ENCODE results near the gene TMEM214. TPM values are rescaled to one million over a fixed set of nuclear protein-coding genes. Genes with fewer than 3 reads are reported as not detected.

TMEM214 gene
- total RNA-seq, 1 donor from 2014 or later, result 68.0 TPM

DNA sequence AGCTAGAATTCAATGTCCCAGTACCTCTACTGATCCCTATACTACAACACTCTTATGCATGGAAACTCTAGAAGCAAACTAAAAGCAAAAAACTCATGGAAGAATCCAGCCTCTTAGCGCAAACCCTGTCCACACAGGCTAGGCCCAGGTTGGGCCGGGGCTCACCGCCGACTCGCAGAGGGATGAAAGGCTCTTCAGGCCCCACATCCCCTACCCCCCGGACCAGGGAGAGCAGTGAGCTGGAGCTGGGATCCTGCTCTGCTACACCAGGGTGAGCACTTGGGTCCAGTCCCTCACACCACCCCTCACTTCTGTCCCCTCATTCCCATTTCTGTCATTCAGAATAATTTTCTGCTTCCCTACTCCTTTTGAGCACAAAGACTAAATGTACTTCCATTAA lies 36.7 kb downstream of the TMEM214 start:
- Histone ChIP-seq H3K27ac (no peak overlapping the region), H3K4me3 (no peak overlapping the region), H3K36me3 (peaks cover 37% of the 10 kb centered on the region), H3K9me3 (no peaks in the 10 kb centered on the region), H3K27me3 (no peaks in the 10 kb centered on the region), H3K4me1 (peaks cover 33% of the 10 kb centered on the region)
- DNase-seq, result no peak
- ATAC-seq, result no peak
- no peak for TF ChIP-seq CTCF (IDR thresholded peaks at IDR 0.05)
- intact Hi-C loops (cut with DNase I), result no loop called here

DNA sequence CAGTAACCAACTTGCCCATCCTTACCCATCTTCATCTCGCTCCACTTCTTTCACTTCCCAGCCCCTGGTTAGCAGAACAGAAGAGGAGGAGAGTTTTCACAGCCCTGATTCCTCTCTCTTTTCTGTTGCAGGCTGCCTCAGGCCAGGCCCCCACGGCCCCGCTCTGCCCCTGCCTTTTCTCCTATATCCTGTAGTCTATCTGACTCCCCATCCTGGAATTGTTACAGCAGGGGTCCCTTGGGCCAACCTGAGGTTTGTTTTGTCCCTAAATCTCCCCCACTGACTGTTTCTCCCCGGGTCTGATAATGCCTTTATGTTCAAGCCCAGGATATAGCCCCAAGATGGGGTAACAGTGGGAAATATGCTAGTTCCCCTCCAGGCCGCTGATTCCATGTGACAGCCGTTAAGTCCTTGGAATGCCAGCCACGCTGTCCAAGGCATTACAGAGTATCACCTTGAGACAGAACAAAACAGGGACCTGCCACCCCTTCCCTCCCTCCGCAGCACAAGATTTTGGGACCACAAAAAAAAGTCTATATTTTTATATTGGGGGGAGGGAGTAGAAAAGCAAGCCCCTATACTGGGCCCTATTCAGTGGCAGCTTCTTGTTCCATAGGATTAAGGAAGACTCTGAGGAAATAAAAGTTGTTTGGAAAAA lies 37.3 kb downstream of the TMEM214 start:
- H3K27me3 ChIP-seq, result no peaks in the 10 kb centered on the region
- no peak for DNase-seq
- H3K4me3 ChIP-seq, result peak overlapping the region; percentile 96
- peaks cover 40% of the 10 kb centered on the region for H3K4me1 ChIP-seq
- ATAC-seq, result no peak
- no peak overlapping the region for H3K27ac ChIP-seq
- H3K36me3 ChIP-seq, result peaks cover 37% of the 10 kb centered on the region
- intact Hi-C loops (cut with DNase I), result no loop called here
- H3K9me3 ChIP-seq, result no peaks in the 10 kb centered on the region
- no peak for TF ChIP-seq CTCF (IDR thresholded peaks at IDR 0.05)

GRCh38 chr2:27070653-27071276 lies 38.0 kb downstream of the TMEM214 start:
- peak overlapping the region; percentile 96 for H3K4me3 ChIP-seq
- no peak for TF ChIP-seq CTCF (IDR thresholded peaks at IDR 0.05)
- intact Hi-C loops (cut with DNase I), result no loop called here
- H3K9me3 ChIP-seq, result no peaks in the 10 kb centered on the region
- no peaks in the 10 kb centered on the region for H3K27me3 ChIP-seq
- H3K27ac ChIP-seq, result peak overlapping the region; percentile 92
- DNase-seq (no peak), ATAC-seq (no peak)
- H3K36me3 ChIP-seq, result peaks cover 31% of the 10 kb centered on the region
- H3K4me1 ChIP-seq, result peaks cover 45% of the 10 kb centered on the region

GRCh38 chr2:27071277-27071989 lies 38.7 kb downstream of the TMEM214 start, which contains the start of gene OST4:
OST4 (minus strand) TSS chr2:27071654.
- DNase-seq, result peak; percentile 97
- intact Hi-C loops (cut with DNase I), result no loop called here
- peak within 1 kb of the TSS; percentile 96 for H3K4me3 ChIP-seq
- ATAC-seq, result peak; percentile 98
- TF ChIP-seq CTCF (IDR thresholded peaks at IDR 0.05), result no peak
- no peaks in the 10 kb centered on the region for H3K9me3 ChIP-seq
- no peaks in the 10 kb centered on the region for H3K27me3 ChIP-seq
- H3K27ac ChIP-seq, result peak within 1 kb of the TSS; percentile 92
- peaks cover 52% of the 10 kb centered on the region for H3K4me1 ChIP-seq
- H3K36me3 ChIP-seq, result peaks cover 26% of the 10 kb centered on the region

DNA sequence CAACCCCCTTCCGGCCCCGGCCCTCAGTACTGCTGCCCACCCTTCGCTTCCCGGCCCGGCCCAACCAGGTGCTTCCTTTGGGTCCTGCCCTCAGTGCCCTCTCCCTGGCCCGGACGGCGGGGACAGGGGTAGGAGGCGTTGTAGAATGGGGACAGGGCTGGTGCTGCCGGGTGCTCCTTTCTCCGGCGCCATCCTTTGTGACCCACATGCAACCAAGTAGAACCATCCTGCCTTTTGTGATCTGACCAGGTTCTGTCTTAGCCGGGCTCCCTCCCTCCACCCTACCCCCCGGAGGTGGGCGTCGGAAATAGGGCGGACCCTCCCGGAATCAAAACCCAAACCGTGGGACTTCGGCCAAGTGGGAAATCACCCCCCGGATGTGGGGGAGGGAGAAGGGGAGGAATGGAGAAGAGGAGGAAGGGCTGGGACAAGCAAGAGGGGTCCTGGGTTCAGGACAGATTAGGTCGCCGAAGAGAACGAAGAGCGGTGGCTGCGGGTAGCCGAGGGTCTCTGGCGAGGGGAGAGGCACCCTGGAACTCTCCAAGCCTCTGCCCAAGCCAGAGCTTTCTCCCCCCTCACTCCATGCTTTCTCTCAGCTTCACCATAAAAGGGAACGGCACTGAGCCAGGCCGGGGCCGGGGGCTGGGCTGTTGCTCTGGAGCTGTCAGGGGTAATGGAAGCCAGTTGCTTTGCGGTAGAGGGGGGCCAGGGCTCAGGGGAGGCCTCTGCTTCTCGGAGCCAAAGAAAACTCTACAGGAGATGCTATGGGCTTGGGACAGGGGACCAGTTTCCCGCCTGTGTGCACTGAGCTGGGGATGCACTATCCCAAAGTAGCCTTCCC lies 39.4 kb downstream of the TMEM214 start:
- peak overlapping the region; percentile 92 for H3K27ac ChIP-seq
- intact Hi-C loops (cut with DNase I), result no loop called here
- no peaks in the 10 kb centered on the region for H3K9me3 ChIP-seq
- DNase-seq, result no peak
- peaks cover 56% of the 10 kb centered on the region for H3K4me1 ChIP-seq
- no peaks in the 10 kb centered on the region for H3K27me3 ChIP-seq
- no peak for ATAC-seq
- peaks cover 24% of the 10 kb centered on the region for H3K36me3 ChIP-seq
- H3K4me3 ChIP-seq, result peak overlapping the region; percentile 96
- TF ChIP-seq CTCF (IDR thresholded peaks at IDR 0.05), result no peak

Data from upper lobe of right lung (tissue), 1 donor.